Naive thymus-derived CD4-positive, alpha-beta T cell (primary cell): ENCODE measurements around the gene VASP. TPM values are rescaled to one million over a fixed set of nuclear protein-coding genes. Genes with fewer than 3 reads are reported as not detected.

Experiments used
- ATAC-seq: fragments of 150-1000 bp; cut with Tn5 transposase; 2 replicates; pipeline ENCODE4 v1.10.0; 2021; ENCODE audit warnings: mild to moderate bottlenecking, moderate library complexity
- CTCF ChIA-PET: fragments of 350-600 bp; sonication (Branson Sonifier 250); formaldehyde crosslinking; loops from one replicate; lab custom pipeline; 2021; ENCODE audit warnings: antibody characterized with exemption; lab: Charles Lee
- POLR2A ChIA-PET: fragments of 350-600 bp; sonication (Branson Sonifier 250); formaldehyde crosslinking; loops from one replicate; lab custom pipeline; 2021; ENCODE audit warnings: antibody characterized with exemption, inconsistent platforms; lab: Charles Lee
- DNase-seq, 9 donors: peaks; one replicate each; pipeline versions ENCODE4 v3.0.0 to v3.0.0-alpha.2; 2020 to 2022; ENCODE audit warnings: mixed read lengths in 1 of 9
- H3K27ac ChIP-seq: one replicate; pipeline ENCODE4 v1.7.0; 2013; ENCODE audit warnings: mild to moderate bottlenecking, low read depth, low read length, moderate library complexity
- H3K27me3 ChIP-seq, 2 donors: one replicate each; pipeline ENCODE4 v1.7.0; 2013; ENCODE audit warnings: low read length in 2 of 2, mild to moderate bottlenecking in 2 of 2, moderate library complexity in 2 of 2; ENCODE audit not compliant: control insufficient read depth in 2 of 2, insufficient read depth in 2 of 2
- H3K36me3 ChIP-seq, 3 experiments: 1 replicate in 2 of 3; 2 replicates in 1 of 3; pipeline ENCODE4 v1.7.0; 2013; ENCODE audit warnings: low read length in 3 of 3, mild to moderate bottlenecking in 3 of 3, moderate library complexity in 1 of 3; ENCODE audit not compliant: insufficient read depth in 3 of 3, control insufficient read depth in 2 of 3
- H3K4me1 ChIP-seq, 2 donors: one replicate each; pipeline ENCODE4 v1.7.0; 2013; ENCODE audit warnings: low read length in 2 of 2, mild to moderate bottlenecking in 2 of 2, moderate library complexity in 1 of 2; ENCODE audit not compliant: control insufficient read depth in 2 of 2, insufficient read depth in 2 of 2
- H3K4me3 ChIP-seq: 2 replicates; pipeline ENCODE4 v1.7.0; 2013; ENCODE audit warnings: mild to moderate bottlenecking, low read length
- H3K9me3 ChIP-seq, 3 experiments: 1 replicate in 2 of 3; 2 replicates in 1 of 3; pipeline ENCODE4 v1.7.0; 2013; ENCODE audit warnings: low read length in 3 of 3; ENCODE audit not compliant: control insufficient read depth in 2 of 3
- H3K27ac Mint-ChIP-seq, 9 donors: one replicate each; pipeline ENCODE4 v1.8.0; 2020 to 2022; ENCODE audit warnings: mixed read lengths in 9 of 9, mild to moderate bottlenecking in 8 of 9, moderate library complexity in 5 of 9, inconsistent platforms in 2 of 9
- H3K27me3 Mint-ChIP-seq, 5 donors: one replicate each; pipeline ENCODE4 v1.8.0; 2021 to 2022; ENCODE audit warnings: mixed read lengths in 5 of 5, mild to moderate bottlenecking in 1 of 5
- H3K36me3 Mint-ChIP-seq, 5 donors: one replicate each; pipeline ENCODE4 v1.8.0; 2020 to 2022; ENCODE audit warnings: mixed read lengths in 5 of 5, mild to moderate bottlenecking in 3 of 5, inconsistent platforms in 1 of 5
- H3K4me1 Mint-ChIP-seq, 7 donors: one replicate each; pipeline ENCODE4 v1.8.0; 2020 to 2022; ENCODE audit warnings: mixed read lengths in 7 of 7, mild to moderate bottlenecking in 3 of 7, inconsistent platforms in 1 of 7
- H3K4me3 Mint-ChIP-seq, 10 donors: one replicate each; pipeline ENCODE4 v1.8.0; 2020 to 2022; ENCODE audit warnings: mild to moderate bottlenecking in 10 of 10, mixed read lengths in 10 of 10, moderate library complexity in 6 of 10, inconsistent platforms in 2 of 10
- H3K9me3 Mint-ChIP-seq, 11 donors: one replicate each; pipeline ENCODE4 v1.8.0; 2020 to 2022; ENCODE audit warnings: mixed read lengths in 11 of 11, mild to moderate bottlenecking in 4 of 11, inconsistent platforms in 1 of 11, moderate library complexity in 1 of 11
- intact Hi-C, 2 donors: fragments of 100-400 bp; cut with micrococcal nuclease; formaldehyde crosslinking; loops; one replicate each; pipeline ENCODE4 v1.15.1; 2023
- polyA plus RNA-seq, 2 donors: library from polyadenylated mRNA; unstranded; fragments of 300-500 nt; fragmentation: Illumina TruSeq; gene quantifications; one replicate each; pipeline ENCODE4 v1.2.3, GENCODE V29; 2021
- total RNA-seq, 6 experiments: library from RNA in 5 of 6; stranded (reverse) in 5 of 6; gene quantifications; 1 replicate in 5 of 6; 2 replicates in 1 of 6; pipeline ENCODE4 v1.2.3 and lab custom pipeline; 2021 to 2026

VASP gene
- total and polyA plus RNA-seq, 7 experiments from 2014 or later: 27.0 to 206 (median 74.2) TPM

GRCh38 chr19:45476304-45476703, 31.0 kb upstream of the VASP start:
- Mint-ChIP-seq H3K27me3 (peaks cover 9 to 59% (median 23%) of the 10 kb centered on the region in 5 donors), H3K27ac (peak overlapping the region in 3 of 9 donors; percentile 34 to 92 (median 49)), H3K9me3 (peaks cover 0 to 67% (median 0%) of the 10 kb centered on the region in 11 donors), H3K4me3 (peak overlapping the region in 4 of 10 donors; percentile 18 to 96 (median 43)), H3K36me3 (peaks cover 0 to 1% (median 0%) of the 10 kb centered on the region in 5 donors), H3K4me1 (peaks cover 28 to 61% (median 39%) of the 10 kb centered on the region in 7 donors)
- ChIA-PET CTCF (interaction anchor here (1.0 to 9.4 kb wide), 4 partner anchors 9 to 37 kb away, joined by 4 to 217 read pairs (median 6); partner anchors contain the start of gene FOSB), POLR2A (interaction anchor here (1.4 kb wide), 1 partner anchor 37 kb away, joined by 6 read pairs; no protein-coding TSS in a partner anchor)
- no peaks in the 10 kb centered on the region for H3K27me3 ChIP-seq
- peaks cover 7 to 11% of the 10 kb centered on the region in 2 donors for H3K4me1 ChIP-seq
- no peak overlapping the region for H3K4me3 ChIP-seq
- DNase-seq (peak in 1 of 9 donors; percentile 50), ATAC-seq (peak; percentile 3)
- intact Hi-C loops: loop anchor here in 1 of 2 donors (5.0 kb wide), 1 partner anchor 729 kb away; the partner anchor contains the start of gene BCL3
- no peaks in the 10 kb centered on the region for H3K9me3 ChIP-seq
- no peak overlapping the region for H3K27ac ChIP-seq
- no peaks in the 10 kb centered on the region for H3K36me3 ChIP-seq

- H3K4me1 ChIP-seq: peaks cover 7 to 11% of the 10 kb centered on the region in 2 donors
- peak overlapping the region; percentile 18 to 96 (median 64) for H3K4me3 Mint-ChIP-seq
- no peaks in the 10 kb centered on the region for H3K36me3 ChIP-seq
- peak overlapping the region in 8 of 9 donors; percentile 32 to 99 (median 76) for H3K27ac Mint-ChIP-seq
- H3K27me3 Mint-ChIP-seq: peaks cover 4 to 50% (median 15%) of the 10 kb centered on the region in 5 donors
- DNase-seq: peak in 1 of 9 donors; percentile 49
- no peak overlapping the region for H3K27ac ChIP-seq
- H3K4me3 ChIP-seq: no peak overlapping the region
- ATAC-seq: no peak
- POLR2A ChIA-PET: interaction anchor here (0.9 to 2.3 kb wide), 3 partner anchors 9 to 71 kb away, joined by 5 to 50 read pairs (median 6); partner anchors contain the start of gene FOSB
- H3K36me3 Mint-ChIP-seq: peaks cover 0 to 1% (median 0%) of the 10 kb centered on the region in 5 donors
- H3K27me3 ChIP-seq: no peaks in the 10 kb centered on the region
- peaks cover 28 to 53% (median 36%) of the 10 kb centered on the region in 7 donors for H3K4me1 Mint-ChIP-seq
- CTCF ChIA-PET: interaction anchor here (0.6 to 9.4 kb wide), 6 partner anchors 8 to 37 kb away, joined by 3 to 217 read pairs (median 6); partner anchors contain the start of gene FOSB
- intact Hi-C loops: loop anchor here in 1 of 2 donors (5.0 kb wide), 1 partner anchor 730 kb away; the partner anchor contains the start of gene BCL3
- no peaks in the 10 kb centered on the region for H3K9me3 ChIP-seq
- peaks cover 0 to 64% (median 0%) of the 10 kb centered on the region in 11 donors for H3K9me3 Mint-ChIP-seq
Measured at GRCh38 chr19:45477186-45477585, 30.1 kb upstream of the VASP start.

GRCh38 chr19:45477713-45478453, 29.4 kb upstream of the VASP start:
- H3K9me3 Mint-ChIP-seq: peaks cover 0 to 58% (median 0%) of the 10 kb centered on the region in 11 donors
- CTCF ChIA-PET: interaction anchor here (0.8 to 9.4 kb wide), 20 partner anchors 9 to 352 kb away, joined by 3 to 217 read pairs (median 6); partner anchors contain the start of genes FOSB and PPP1R13L
- peaks cover under 1 to 43% (median 8%) of the 10 kb centered on the region in 5 donors for H3K27me3 Mint-ChIP-seq
- H3K36me3 ChIP-seq: no peaks in the 10 kb centered on the region
- no peaks in the 10 kb centered on the region for H3K9me3 ChIP-seq
- H3K36me3 Mint-ChIP-seq: peaks cover 0 to 1% (median 0%) of the 10 kb centered on the region in 5 donors
- POLR2A ChIA-PET: interaction anchor here (0.6 to 4.5 kb wide), 11 partner anchors 9 to 166 kb away, joined by 3 to 64 read pairs (median 4); partner anchors contain the start of gene FOSB
- intact Hi-C loops: loop anchor here (1.0 to 5.0 kb wide), 10 partner anchors 9 to 731 kb away; partner anchors contain the start of genes BCL3 (in 1 of the 2), POLR1G (in 1 of the 2), PPP1R13L (in 1 of the 2) and RTN2 (in 1 of the 2)
- peak overlapping the region; percentile 62 to 96 (median 79) for H3K4me3 Mint-ChIP-seq
- peaks cover 24 to 47% (median 33%) of the 10 kb centered on the region in 7 donors for H3K4me1 Mint-ChIP-seq
- no peak for ATAC-seq
- H3K4me1 ChIP-seq: peaks cover 7 to 11% of the 10 kb centered on the region in 2 donors
- peak overlapping the region; percentile 95 to 100 (median 99) for H3K27ac Mint-ChIP-seq
- peak overlapping the region; percentile 94 for H3K27ac ChIP-seq
- H3K4me3 ChIP-seq: peak overlapping the region; percentile 78
- DNase-seq: peak in 1 of 9 donors; percentile 53
- H3K27me3 ChIP-seq: no peaks in the 10 kb centered on the region

GRCh38 chr19:45478454-45479238, 28.6 kb upstream of the VASP start:
- intact Hi-C loops: loop anchor here (1.0 to 5.0 kb wide), 10 partner anchors 9 to 731 kb away; partner anchors contain the start of genes BCL3 (in 1 of the 2), POLR1G (in 1 of the 2), PPP1R13L (in 1 of the 2) and RTN2 (in 1 of the 2)
- peaks cover 0 to 38% (median 6%) of the 10 kb centered on the region in 5 donors for H3K27me3 Mint-ChIP-seq
- peaks cover 0 to 1% (median 0%) of the 10 kb centered on the region in 5 donors for H3K36me3 Mint-ChIP-seq
- H3K9me3 Mint-ChIP-seq: peaks cover 0 to 52% (median 0%) of the 10 kb centered on the region in 11 donors
- ChIA-PET POLR2A (interaction anchor here (0.6 to 4.5 kb wide), 16 partner anchors 8 to 165 kb away, joined by 3 to 64 read pairs (median 4); partner anchors contain the start of gene FOSB), CTCF (interaction anchor here (0.8 to 9.4 kb wide), 23 partner anchors 9 to 352 kb away, joined by 3 to 217 read pairs (median 5); partner anchors contain the start of genes FOSB, PPM1N, PPP1R13L and RTN2)
- Histone ChIP-seq H3K4me3 (peak overlapping the region; percentile 78), H3K9me3 (no peaks in the 10 kb centered on the region), H3K36me3 (no peaks in the 10 kb centered on the region), H3K27me3 (no peaks in the 10 kb centered on the region), H3K4me1 (peaks cover 7 to 11% of the 10 kb centered on the region in 2 donors), H3K27ac (peak overlapping the region; percentile 94)
- H3K4me1 Mint-ChIP-seq: peaks cover 23 to 43% (median 33%) of the 10 kb centered on the region in 7 donors
- peak; percentile 77 to 94 (median 91) for DNase-seq
- ATAC-seq: peak; percentile 62
- peak overlapping the region; percentile 95 to 100 (median 99) for H3K27ac Mint-ChIP-seq
- H3K4me3 Mint-ChIP-seq: peak overlapping the region; percentile 62 to 96 (median 79)

- no peak overlapping the region for H3K4me3 Mint-ChIP-seq
- peaks cover 0 to 7% (median 0%) of the 10 kb centered on the region in 5 donors for H3K27me3 Mint-ChIP-seq
- intact Hi-C loops: no loop called here
- CTCF ChIA-PET: interaction anchor here (0.7 to 9.4 kb wide), 2 partner anchors 43 to 159 kb away, joined by 3 to 217 read pairs; no protein-coding TSS in a partner anchor
- H3K27ac Mint-ChIP-seq: no peak overlapping the region
- H3K9me3 Mint-ChIP-seq: peaks cover 0 to 17% (median 0%) of the 10 kb centered on the region in 11 donors
- Histone ChIP-seq H3K9me3 (no peaks in the 10 kb centered on the region), H3K27ac (no peak overlapping the region), H3K36me3 (no peaks in the 10 kb centered on the region), H3K4me1 (peaks cover 2 to 6% of the 10 kb centered on the region in 2 donors), H3K27me3 (no peaks in the 10 kb centered on the region), H3K4me3 (no peak overlapping the region)
- H3K4me1 Mint-ChIP-seq: peaks cover 2 to 27% (median 17%) of the 10 kb centered on the region in 7 donors
- POLR2A ChIA-PET: interaction anchor here (0.6 kb wide), 1 partner anchor 13 kb away, joined by 3 read pairs; no protein-coding TSS in a partner anchor
- no peaks in the 10 kb centered on the region for H3K36me3 Mint-ChIP-seq
- DNase-seq: no peak
- no peak for ATAC-seq
Measured at GRCh38 chr19:45483033-45483432, 24.2 kb upstream of the VASP start.
